SU-DHL-6 (cell line): ENCODE data around the gene IL5RA.

Source experiments
- EZH2phosphoT487 ChIP-seq: fragments of 200-600 bp; sonication (generic), shearing (Covaris generic); conservative IDR thresholded peaks from 2 replicates; pipeline ENCODE4 v1.6.1; 2018; ENCODE audit warnings: mild to moderate bottlenecking, antibody characterized with exemption, low read length, moderate library complexity, mixed read lengths
- TF ChIP-seq, protein P1 (sequence below): fragments of 200-600 bp; sonication (generic); IDR thresholded peaks from one replicate; pipeline ENCODE4 v1.5.1; 2017; ENCODE audit warnings: antibody characterized with exemption, mild to moderate bottlenecking, low read length, moderate library complexity; ENCODE audit not compliant: insufficient read depth, poor library complexity, severe bottlenecking

GRCh38 chr3:3134750-3135448, 24.7 kb upstream of the IL5RA start:
- TF ChIP-seq, protein P1, sequence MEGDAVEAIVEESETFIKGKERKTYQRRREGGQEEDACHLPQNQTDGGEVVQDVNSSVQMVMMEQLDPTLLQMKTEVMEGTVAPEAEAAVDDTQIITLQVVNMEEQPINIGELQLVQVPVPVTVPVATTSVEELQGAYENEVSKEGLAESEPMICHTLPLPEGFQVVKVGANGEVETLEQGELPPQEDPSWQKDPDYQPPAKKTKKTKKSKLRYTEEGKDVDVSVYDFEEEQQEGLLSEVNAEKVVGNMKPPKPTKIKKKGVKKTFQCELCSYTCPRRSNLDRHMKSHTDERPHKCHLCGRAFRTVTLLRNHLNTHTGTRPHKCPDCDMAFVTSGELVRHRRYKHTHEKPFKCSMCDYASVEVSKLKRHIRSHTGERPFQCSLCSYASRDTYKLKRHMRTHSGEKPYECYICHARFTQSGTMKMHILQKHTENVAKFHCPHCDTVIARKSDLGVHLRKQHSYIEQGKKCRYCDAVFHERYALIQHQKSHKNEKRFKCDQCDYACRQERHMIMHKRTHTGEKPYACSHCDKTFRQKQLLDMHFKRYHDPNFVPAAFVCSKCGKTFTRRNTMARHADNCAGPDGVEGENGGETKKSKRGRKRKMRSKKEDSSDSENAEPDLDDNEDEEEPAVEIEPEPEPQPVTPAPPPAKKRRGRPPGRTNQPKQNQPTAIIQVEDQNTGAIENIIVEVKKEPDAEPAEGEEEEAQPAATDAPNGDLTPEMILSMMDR, result no peak
- TF ChIP-seq EZH2phosphoT487, result no peak
